HepG2 (cell line): Measurements from ENCODE around the gene LRIT2.

Experiments
- PHB2 ChIP-seq: fragments of 450-650 bp; IDR thresholded peaks from 2 replicates; pipeline ENCODE4 v1.6.1; 2018; ENCODE audit not compliant: partially characterized antibody
- TAF1 ChIP-seq: sonication (generic); formaldehyde crosslinking; IDR thresholded peaks from 2 replicates; pipeline ENCODE4 v1.4.0; 2020; ENCODE audit warnings: missing genetic modification reagents
- ZFP37 ChIP-seq: sonication (generic); formaldehyde crosslinking; IDR thresholded peaks from 2 replicates; pipeline ENCODE4 v1.4.0; 2020; ENCODE audit warnings: missing genetic modification reagents, borderline replicate concordance
- TF ChIP-seq, protein P1 (sequence below): sonication (generic); formaldehyde crosslinking; IDR thresholded peaks from 2 replicates; pipeline ENCODE4 v1.5.0; 2020; ENCODE audit warnings: mild to moderate bottlenecking, missing genetic modification reagents, moderate library complexity

DNA sequence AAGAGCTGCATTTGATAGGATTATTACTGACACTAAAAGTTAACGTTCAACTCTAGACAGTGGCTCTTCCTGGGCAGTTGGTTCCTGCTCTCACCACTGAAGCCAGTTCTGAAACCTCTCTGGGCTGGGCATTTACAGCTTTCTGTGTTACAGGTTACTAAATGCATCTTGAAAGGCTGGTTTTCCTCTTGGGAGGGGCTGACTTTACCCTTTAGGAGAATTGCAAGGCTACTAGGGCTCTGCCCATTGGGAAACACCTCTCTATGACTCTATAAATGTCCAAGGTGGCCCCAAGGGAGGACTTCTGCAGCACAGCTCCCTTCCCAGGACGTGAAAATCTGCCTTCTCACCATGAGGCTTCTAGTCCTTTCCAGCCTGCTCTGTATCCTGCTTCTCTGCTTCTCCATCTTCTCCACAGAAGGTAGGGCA is 51.8 kb downstream of the LRIT2 start, which contains the start of gene GPR15LG:
- TF ChIP-seq ZFP37 (CRISPR knock-in tag): no peak
- no peak for TF ChIP-seq TAF1
- TF ChIP-seq, protein P1, sequence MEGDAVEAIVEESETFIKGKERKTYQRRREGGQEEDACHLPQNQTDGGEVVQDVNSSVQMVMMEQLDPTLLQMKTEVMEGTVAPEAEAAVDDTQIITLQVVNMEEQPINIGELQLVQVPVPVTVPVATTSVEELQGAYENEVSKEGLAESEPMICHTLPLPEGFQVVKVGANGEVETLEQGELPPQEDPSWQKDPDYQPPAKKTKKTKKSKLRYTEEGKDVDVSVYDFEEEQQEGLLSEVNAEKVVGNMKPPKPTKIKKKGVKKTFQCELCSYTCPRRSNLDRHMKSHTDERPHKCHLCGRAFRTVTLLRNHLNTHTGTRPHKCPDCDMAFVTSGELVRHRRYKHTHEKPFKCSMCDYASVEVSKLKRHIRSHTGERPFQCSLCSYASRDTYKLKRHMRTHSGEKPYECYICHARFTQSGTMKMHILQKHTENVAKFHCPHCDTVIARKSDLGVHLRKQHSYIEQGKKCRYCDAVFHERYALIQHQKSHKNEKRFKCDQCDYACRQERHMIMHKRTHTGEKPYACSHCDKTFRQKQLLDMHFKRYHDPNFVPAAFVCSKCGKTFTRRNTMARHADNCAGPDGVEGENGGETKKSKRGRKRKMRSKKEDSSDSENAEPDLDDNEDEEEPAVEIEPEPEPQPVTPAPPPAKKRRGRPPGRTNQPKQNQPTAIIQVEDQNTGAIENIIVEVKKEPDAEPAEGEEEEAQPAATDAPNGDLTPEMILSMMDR (CRISPR knock-in tag): no peak
- TF ChIP-seq PHB2: no peak
